Activated CD8-positive, alpha-beta memory T cell treated with anti-CD3 and anti-CD28 coated beads for 1 hour (primary cell): Measurements from ENCODE around the gene KCNK10.

ENCODE experiments used
- DNase-seq, 2 donors: peaks; one replicate each; pipeline ENCODE4 v3.0.0-alpha.2; 2020; ENCODE audit warnings: low read depth in 1 of 2; ENCODE audit errors: extremely low read depth in 1 of 2

The KCNK10 gene

GRCh38 chr14:88323086-88323522 lies at the start of gene KCNK10:
Gene KCNK10, minus strand, starts transcription at chr14:88323269. Its CDS starts 471 bp downstream, at chr14:88322798.
- DNase-seq = no peak

- no peak for DNase-seq
Measured at GRCh38 chr14:88369496-88369895, 46.4 kb upstream of the KCNK10 start.

GRCh38 chr14:88364710-88365413 lies 41.8 kb upstream of the KCNK10 start:
- DNase-seq = no peak

GRCh38 chr14:88363644-88364043 lies 40.6 kb upstream of the KCNK10 start:
- no peak for DNase-seq

GRCh38 chr14:88359500-88359899 lies 36.4 kb upstream of the KCNK10 start:
- DNase-seq = no peak

GRCh38 chr14:88354358-88354757 lies 31.3 kb upstream of the KCNK10 start:
- DNase-seq = no peak

- no peak for DNase-seq
Measured at GRCh38 chr14:88352698-88353097, 29.6 kb upstream of the KCNK10 start.

GRCh38 chr14:88351966-88352691 lies 29.1 kb upstream of the KCNK10 start:
- DNase-seq = no peak

GRCh38 chr14:88348546-88348945 lies 25.5 kb upstream of the KCNK10 start:
- no peak for DNase-seq

GRCh38 chr14:88346048-88346639 lies 23.1 kb upstream of the KCNK10 start:
- no peak for DNase-seq

GRCh38 chr14:88342980-88343379 lies 19.9 kb upstream of the KCNK10 start:
- no peak for DNase-seq

- DNase-seq = no peak
Measured at GRCh38 chr14:88340357-88340756, 17.3 kb upstream of the KCNK10 start.

- DNase-seq = no peak
Measured at GRCh38 chr14:88333036-88333435, 10.0 kb upstream of the KCNK10 start.

- no peak for DNase-seq
Measured at GRCh38 chr14:88327497-88327896, 4.4 kb upstream of the KCNK10 start.

GRCh38 chr14:88326352-88327103 lies 3.5 kb upstream of the KCNK10 start:
- DNase-seq = no peak

- DNase-seq = no peak
Measured at GRCh38 chr14:88325883-88326282, 2.8 kb upstream of the KCNK10 start.

- no peak for DNase-seq
Measured at GRCh38 chr14:88324930-88325329, 1.9 kb upstream of the KCNK10 start.

- DNase-seq = no peak
Measured at GRCh38 chr14:88324491-88324890, 1.4 kb upstream of the KCNK10 start.

- DNase-seq = no peak
Measured at GRCh38 chr14:88323523-88324199, 592 bp upstream of the KCNK10 start.

GRCh38 chr14:88322504-88323085 lies 474 bp downstream of the KCNK10 start:
- DNase-seq = no peak
